Small intestine (tissue), 7 donors: Measurements from ENCODE around the gene SNX4. TPM values are rescaled to one million over a fixed set of nuclear protein-coding genes. Genes with fewer than 3 reads are reported as not detected.
A peak's percentile ranks its signal among the peaks of the same experiment; 100 is the strongest.

Experiments used
- DNase-seq, 2 donors: peaks; one replicate each; pipeline versions ENCODE4 v3.0.0 to v3.0.0-alpha.2; 2013
- FAIRE-seq: peaks from 2 replicates; lab custom pipeline; 2012; peaks lifted over from hg19 to GRCh38; lab: Jason Lieb, UNC
- H3K27ac ChIP-seq, 3 donors: one replicate each; pipeline ENCODE4 v1.5.1; 2013; ENCODE audit warnings: low read length in 2 of 3, mild to moderate bottlenecking in 2 of 3, control low read depth in 1 of 3, inconsistent platforms in 1 of 3, low read depth in 1 of 3, moderate library complexity in 1 of 3
- H3K27me3 ChIP-seq, 3 donors: one replicate each; pipeline ENCODE4 v1.6.1; 2013; ENCODE audit warnings: low read length in 3 of 3, inconsistent platforms in 1 of 3; ENCODE audit not compliant: control insufficient read depth in 3 of 3, insufficient read depth in 3 of 3
- H3K36me3 ChIP-seq, 3 donors: one replicate each; pipeline ENCODE4 v1.6.1; 2013; ENCODE audit warnings: low read length in 3 of 3, inconsistent platforms in 1 of 3, low read depth in 1 of 3, mild to moderate bottlenecking in 1 of 3, moderate library complexity in 1 of 3; ENCODE audit not compliant: control insufficient read depth in 3 of 3, insufficient read depth in 2 of 3
- H3K4me1 ChIP-seq, 3 donors: one replicate each; pipeline ENCODE4 v1.6.1; 2013; ENCODE audit warnings: low read length in 2 of 3, inconsistent platforms in 1 of 3, low read depth in 1 of 3, mild to moderate bottlenecking in 1 of 3, moderate library complexity in 1 of 3; ENCODE audit not compliant: control insufficient read depth in 3 of 3, insufficient read depth in 2 of 3
- H3K4me3 ChIP-seq, 3 donors: one replicate each; pipeline ENCODE4 v1.5.1; 2013; ENCODE audit warnings: low read length in 3 of 3, control low read depth in 1 of 3, inconsistent platforms in 1 of 3, low read depth in 1 of 3, mild to moderate bottlenecking in 1 of 3, moderate library complexity in 1 of 3
- H3K9me3 ChIP-seq, 2 donors: one replicate each; pipeline ENCODE4 v1.6.1; 2013; ENCODE audit warnings: low read depth in 1 of 2, low read length in 1 of 2; ENCODE audit not compliant: control insufficient read depth in 2 of 2, insufficient read depth in 1 of 2
- WGBS, 3 donors: extraction: QIAGEN DNeasy Blood & Tissue Kit; methylation state at CpG; one replicate each; pipeline ENCODE4 v1.1.7; 2013; 5-methylcytosine and 5-hydroxymethylcytosine counted together
- polyA plus RNA-seq, 4 donors: library from polyadenylated mRNA; stranded (reverse) in 3 of 4; unstranded in 1 of 4; fragments of 200-250 nt in 3 of 4; fragments of 120-200 nt in 1 of 4; gene quantifications; one replicate each; pipeline versions ENCODE4 v1.2.1 to v1.2.3, GENCODE V29; 2013
- donor health status: healthy with polysubstance abuse.
- donor health status: control.
- donor health status: control.
- donor health status: Bipolar disorder and iron deficiency.
- donor health status: healthy.

SNX4 gene
- polyA plus RNA-seq, 4 donors = 30.0 to 71.6 (median 61.6) TPM

DNA sequence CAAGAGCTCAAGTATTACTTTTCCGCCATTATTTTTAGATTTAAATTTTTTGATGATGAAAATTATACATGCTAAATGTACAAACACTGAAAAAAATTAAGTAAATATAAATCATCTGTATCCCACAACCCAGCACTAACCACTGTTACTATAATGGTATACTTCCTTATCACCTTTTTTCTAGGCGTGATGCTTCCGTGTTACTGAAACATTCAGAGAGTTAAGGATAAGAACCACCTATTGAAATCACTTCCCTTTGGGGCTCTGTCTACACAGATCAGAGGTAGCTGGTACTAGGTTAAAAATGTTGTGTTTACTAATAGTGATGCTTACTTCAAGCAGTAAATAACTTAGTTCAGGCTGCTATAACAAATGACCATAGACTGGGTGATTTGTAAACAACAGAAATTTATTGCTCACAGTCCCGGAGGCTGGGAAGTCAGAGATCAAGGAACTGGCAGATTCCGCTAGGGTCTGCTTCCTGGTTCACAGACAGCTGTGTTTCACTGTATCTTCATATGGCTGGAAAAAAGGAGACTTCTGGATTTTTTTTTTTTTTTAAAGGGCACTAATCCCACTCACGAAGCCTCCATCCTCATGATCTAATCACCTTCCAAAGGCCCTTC lies 6.4 kb downstream of the SNX4 start:
- 49 to 62% (median 59%) methylated on average over 6 of the region's 6 CpGs for WGBS, 3 donors
- Histone ChIP-seq H3K9me3 (peaks cover 0 to 7% of the 10 kb centered on the region in 2 donors), H3K27me3 (no peaks in the 10 kb centered on the region), H3K27ac (peak overlapping the region; percentile 42 to 60 (median 54)), H3K4me1 (peaks cover 5 to 16% (median 6%) of the 10 kb centered on the region in 3 donors), H3K4me3 (no peak overlapping the region), H3K36me3 (peaks cover 4 to 42% (median 7%) of the 10 kb centered on the region in 3 donors)
- no peak for FAIRE-seq
- peak; percentile 35 to 56 for DNase-seq

DNA sequence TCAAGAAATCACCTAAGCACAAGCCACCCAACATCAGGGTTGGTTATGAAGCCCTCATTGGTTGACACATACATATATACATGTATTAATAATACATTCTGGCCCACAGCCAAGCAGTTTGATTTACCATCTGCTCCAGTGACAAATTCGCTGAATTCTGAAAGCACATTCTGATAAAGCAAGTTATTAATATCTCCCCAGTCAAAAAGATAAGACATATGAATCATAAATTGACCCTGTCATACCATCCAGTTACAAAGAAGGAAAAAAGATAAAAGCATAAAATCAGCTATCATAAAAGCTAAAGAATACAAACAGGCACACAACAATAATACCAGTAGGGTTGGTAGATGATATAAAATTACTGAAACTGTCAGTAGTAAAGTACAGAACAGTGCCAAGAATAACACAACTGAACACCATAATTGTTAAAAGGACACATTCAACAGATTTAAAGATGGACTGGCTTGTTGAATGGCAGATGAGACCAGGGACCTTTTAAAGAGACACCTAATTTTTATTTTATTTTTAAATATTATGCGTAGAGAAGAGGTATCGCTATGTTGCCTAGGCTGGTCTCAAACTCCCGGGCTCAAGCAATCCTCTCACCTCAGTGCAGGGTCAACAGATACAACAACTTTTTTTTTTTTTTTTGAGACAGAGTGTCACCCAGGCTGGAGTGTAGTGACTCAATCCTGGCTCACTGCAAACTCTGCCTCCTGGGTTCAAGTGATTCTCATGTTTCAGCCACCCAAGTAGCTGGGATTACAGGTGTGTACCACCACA lies 7.7 kb downstream of the SNX4 start:
- Histone ChIP-seq H3K9me3 (peaks cover 0 to 15% of the 10 kb centered on the region in 2 donors), H3K36me3 (peaks cover 4 to 47% (median 7%) of the 10 kb centered on the region in 3 donors), H3K27me3 (no peaks in the 10 kb centered on the region), H3K4me1 (peaks cover 5 to 16% (median 6%) of the 10 kb centered on the region in 3 donors), H3K4me3 (no peak overlapping the region), H3K27ac (peak overlapping the region in 2 of 3 donors; percentile 41 to 57)
- peak; percentile 89 for FAIRE-seq
- peak; percentile 46 to 90 for DNase-seq
- 47 to 61% (median 49%) methylated on average over 4 of the region's 4 CpGs for WGBS, 3 donors

DNA sequence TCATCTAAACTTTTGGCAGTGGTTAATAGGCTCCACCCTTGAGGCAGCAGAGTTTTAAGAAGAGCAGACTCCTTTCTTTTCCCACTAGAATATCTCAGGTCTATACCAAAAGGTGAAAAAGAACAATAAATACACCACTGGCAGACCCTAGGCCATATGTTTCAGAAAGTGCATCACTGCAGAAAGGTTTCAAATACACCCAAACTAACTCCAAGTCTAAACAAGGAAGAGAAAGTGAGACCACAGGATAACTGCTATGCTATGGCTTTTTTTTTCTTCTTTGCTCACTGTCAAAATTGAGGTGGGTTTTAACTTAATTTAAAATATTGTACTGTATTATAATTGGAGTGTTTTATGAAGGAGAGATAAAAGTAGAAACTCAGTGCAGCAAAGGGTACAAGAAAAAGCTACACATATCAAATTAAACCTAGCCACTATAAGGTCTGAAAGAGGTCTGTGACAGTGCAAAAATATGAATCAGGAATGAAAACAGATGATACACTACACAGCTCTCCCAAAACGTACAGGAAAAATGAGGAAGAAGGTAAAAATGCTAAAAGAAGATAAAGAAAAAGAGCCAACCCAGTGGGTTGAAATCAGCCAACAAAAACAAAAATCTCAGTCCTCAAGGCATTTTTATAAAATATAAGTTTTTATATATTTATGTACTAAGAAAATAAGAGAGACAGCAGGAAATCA lies 8.4 kb downstream of the SNX4 start:
- 4 to 17% (median 13%) methylated on average over 1 of the region's 1 CpG for WGBS, 3 donors
- peak overlapping the region in 1 of 3 donors; percentile 32 for H3K27ac ChIP-seq
- no peak for DNase-seq

GRCh38 chr3:125507128-125507527 lies 12.9 kb downstream of the SNX4 start:
- Histone ChIP-seq H3K27ac (no peak overlapping the region), H3K9me3 (peaks cover 0 to 21% of the 10 kb centered on the region in 2 donors), H3K4me3 (no peak overlapping the region), H3K36me3 (peaks cover 3 to 55% (median 9%) of the 10 kb centered on the region in 3 donors), H3K27me3 (no peaks in the 10 kb centered on the region), H3K4me1 (no peaks in the 10 kb centered on the region)
- 97 to 100% (median 99%) methylated on average over 3 of the region's 3 CpGs for WGBS, 3 donors
- FAIRE-seq = no peak
- DNase-seq = no peak

More for the DNA sequence above, 8.4 kb downstream of the SNX4 start:
- FAIRE-seq = no peak
- Histone ChIP-seq H3K27me3 (no peaks in the 10 kb centered on the region), H3K4me3 (no peak overlapping the region), H3K9me3 (peaks cover 0 to 21% of the 10 kb centered on the region in 2 donors), H3K36me3 (peaks cover 4 to 51% (median 5%) of the 10 kb centered on the region in 3 donors), H3K4me1 (peaks cover 5 to 10% (median 6%) of the 10 kb centered on the region in 3 donors)

DNA sequence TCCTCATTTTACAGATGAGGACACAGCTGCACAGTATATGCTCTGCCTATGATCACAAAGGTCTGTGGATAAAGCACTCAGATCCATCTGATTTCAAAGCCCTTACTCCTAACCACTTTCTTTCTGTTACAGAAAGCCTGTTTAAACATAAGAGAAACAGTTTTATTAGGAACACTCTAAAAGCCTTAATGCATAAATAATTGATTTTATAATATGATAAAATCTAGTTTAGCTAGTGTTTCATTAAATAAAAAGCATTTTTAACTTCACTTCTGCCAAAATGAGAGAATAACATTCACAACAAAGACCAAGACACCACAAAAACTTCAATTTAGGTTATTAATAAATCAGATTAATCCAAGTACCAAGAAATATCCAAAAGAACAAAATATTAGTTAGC lies 21.4 kb downstream of the SNX4 start:
- FAIRE-seq (no peak), DNase-seq (no peak)
- Histone ChIP-seq H3K27me3 (no peaks in the 10 kb centered on the region), H3K4me3 (no peak overlapping the region), H3K36me3 (peaks cover 3 to 33% (median 7%) of the 10 kb centered on the region in 3 donors), H3K9me3 (no peaks in the 10 kb centered on the region), H3K27ac (no peak overlapping the region), H3K4me1 (no peaks in the 10 kb centered on the region)

GRCh38 chr3:125496701-125497100 lies 23.3 kb downstream of the SNX4 start:
- 85 to 94% (median 89%) methylated on average over 2 of the region's 2 CpGs for WGBS, 3 donors
- peaks cover 3 to 30% (median 7%) of the 10 kb centered on the region in 3 donors for H3K36me3 ChIP-seq
- no peaks in the 10 kb centered on the region for H3K27me3 ChIP-seq
- FAIRE-seq = no peak
- H3K9me3 ChIP-seq = no peaks in the 10 kb centered on the region
- peaks cover 0 to 7% (median 0%) of the 10 kb centered on the region in 3 donors for H3K4me1 ChIP-seq
- DNase-seq = peak in 1 of 2 donors; percentile 29
- no peak overlapping the region for H3K4me3 ChIP-seq
- H3K27ac ChIP-seq = no peak overlapping the region

- DNase-seq (peak; percentile 10 to 55), FAIRE-seq (no peak)
- Histone ChIP-seq H3K4me1 (peaks cover 0 to 37% (median 5%) of the 10 kb centered on the region in 3 donors), H3K4me3 (no peak overlapping the region), H3K27me3 (no peaks in the 10 kb centered on the region), H3K36me3 (peaks cover 2 to 29% (median 12%) of the 10 kb centered on the region in 3 donors), H3K27ac (peak overlapping the region in 1 of 3 donors; percentile 26), H3K9me3 (no peaks in the 10 kb centered on the region)
- 63 to 91% (median 85%) methylated on average over 1 of the region's 1 CpG for WGBS, 3 donors
These were observed 37.6 kb downstream of the SNX4 start for GRCh38 chr3:125482406-125482805.

DNA sequence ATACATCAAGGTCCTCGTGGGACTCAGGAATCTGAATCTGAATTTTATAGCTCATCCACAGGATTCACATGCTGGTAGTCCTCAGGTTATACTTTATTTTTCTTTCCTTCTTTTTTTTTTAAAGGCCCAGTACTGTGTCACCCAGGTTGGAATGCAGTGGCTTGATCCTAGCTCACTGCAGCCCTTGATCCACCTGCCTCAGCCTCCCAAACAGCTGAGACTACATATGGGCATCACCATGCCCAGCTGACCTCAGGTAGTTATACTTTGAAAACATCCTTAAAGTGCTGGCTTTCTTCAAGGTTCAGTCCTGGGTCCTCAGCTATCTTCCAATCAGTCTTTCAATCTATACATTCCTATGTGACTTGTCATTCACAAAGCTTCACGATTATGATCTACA lies 38.2 kb downstream of the SNX4 start:
- H3K36me3 ChIP-seq = peaks cover 2 to 29% (median 12%) of the 10 kb centered on the region in 3 donors
- H3K27me3 ChIP-seq = no peaks in the 10 kb centered on the region
- peak overlapping the region in 1 of 3 donors; percentile 26 for H3K27ac ChIP-seq
- FAIRE-seq (no peak), DNase-seq (no peak)
- H3K4me1 ChIP-seq = peaks cover 0 to 39% (median 5%) of the 10 kb centered on the region in 3 donors
- H3K9me3 ChIP-seq = no peaks in the 10 kb centered on the region
- WGBS, 3 donors = 90 to 98% (median 93%) methylated on average over 2 of the region's 2 CpGs
- no peak overlapping the region for H3K4me3 ChIP-seq
